Measurements from ENCODE around the gene ATG4A. TPM values are rescaled to one million over a fixed set of nuclear protein-coding genes. Genes with fewer than 3 reads are reported as not detected.

ATG4A gene
- total RNA-seq, 1 donor from 2014 or later: 17.4 TPM

DNA sequence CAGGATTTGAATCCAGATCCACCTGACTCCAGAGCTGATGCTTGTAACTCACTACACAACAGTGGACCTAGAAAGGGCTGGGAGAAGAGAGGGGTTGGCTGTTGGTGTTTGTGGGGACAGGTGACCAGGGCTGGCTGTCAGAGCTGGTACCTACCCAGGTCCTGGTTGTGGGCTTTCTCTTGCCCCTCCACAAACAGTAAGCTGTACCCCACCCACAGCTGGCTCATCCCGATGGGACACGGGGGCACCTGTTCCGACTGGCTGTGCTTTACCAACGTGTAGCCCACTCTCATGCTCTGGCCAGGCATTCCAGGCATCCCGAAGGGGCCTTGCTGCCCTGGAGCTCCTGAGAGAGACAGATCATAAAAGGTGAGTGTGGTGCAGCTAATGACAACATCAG is 68.7 kb downstream of the ATG4A start:
- TF ChIP-seq, protein P1, sequence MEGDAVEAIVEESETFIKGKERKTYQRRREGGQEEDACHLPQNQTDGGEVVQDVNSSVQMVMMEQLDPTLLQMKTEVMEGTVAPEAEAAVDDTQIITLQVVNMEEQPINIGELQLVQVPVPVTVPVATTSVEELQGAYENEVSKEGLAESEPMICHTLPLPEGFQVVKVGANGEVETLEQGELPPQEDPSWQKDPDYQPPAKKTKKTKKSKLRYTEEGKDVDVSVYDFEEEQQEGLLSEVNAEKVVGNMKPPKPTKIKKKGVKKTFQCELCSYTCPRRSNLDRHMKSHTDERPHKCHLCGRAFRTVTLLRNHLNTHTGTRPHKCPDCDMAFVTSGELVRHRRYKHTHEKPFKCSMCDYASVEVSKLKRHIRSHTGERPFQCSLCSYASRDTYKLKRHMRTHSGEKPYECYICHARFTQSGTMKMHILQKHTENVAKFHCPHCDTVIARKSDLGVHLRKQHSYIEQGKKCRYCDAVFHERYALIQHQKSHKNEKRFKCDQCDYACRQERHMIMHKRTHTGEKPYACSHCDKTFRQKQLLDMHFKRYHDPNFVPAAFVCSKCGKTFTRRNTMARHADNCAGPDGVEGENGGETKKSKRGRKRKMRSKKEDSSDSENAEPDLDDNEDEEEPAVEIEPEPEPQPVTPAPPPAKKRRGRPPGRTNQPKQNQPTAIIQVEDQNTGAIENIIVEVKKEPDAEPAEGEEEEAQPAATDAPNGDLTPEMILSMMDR (IDR thresholded peaks at IDR 0.05; ENCODE audit: borderline replicate concordance): no peak
- Histone ChIP-seq H3K27ac (replicated peaks) (no peak overlapping the region), H3K9me3 (replicated peaks) (no peaks in the 10 kb centered on the region), H3K36me3 (no peaks in the 10 kb centered on the region), H3K4me3 (no peak overlapping the region), H3K4me1 (no peaks in the 10 kb centered on the region), H3K27me3 (ENCODE audit: low read depth) (no peaks in the 10 kb centered on the region)
- intact Hi-C loops (cut with micrococcal nuclease): no loop called here
- no peak for DNase-seq

DNA sequence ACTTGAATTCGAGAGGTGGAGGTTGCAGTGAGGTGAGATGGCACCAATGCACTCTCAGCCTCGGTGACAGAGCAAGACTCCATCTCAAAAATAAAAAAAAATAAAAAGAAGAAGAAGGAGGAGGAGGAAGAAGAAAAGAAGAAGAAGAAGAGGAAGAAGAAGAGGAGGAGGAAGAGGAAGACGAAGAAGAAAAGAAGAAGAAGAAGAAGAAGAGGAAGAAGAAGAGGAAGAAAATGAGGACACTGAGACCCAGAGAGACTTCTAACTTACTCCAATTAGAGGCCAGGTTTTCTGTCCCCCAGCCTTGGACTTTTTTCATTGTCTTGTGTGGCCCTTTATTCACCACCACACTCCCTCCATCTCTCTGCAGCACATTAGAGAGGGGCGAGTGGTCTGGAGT is 70.7 kb downstream of the ATG4A start:
- Histone ChIP-seq H3K4me1 (no peaks in the 10 kb centered on the region), H3K9me3 (replicated peaks) (no peaks in the 10 kb centered on the region), H3K27me3 (ENCODE audit: low read depth) (no peaks in the 10 kb centered on the region), H3K4me3 (no peak overlapping the region), H3K27ac (replicated peaks) (no peak overlapping the region), H3K36me3 (no peaks in the 10 kb centered on the region)
- intact Hi-C loops (cut with micrococcal nuclease): no loop called here
- TF ChIP-seq, protein P1 (IDR thresholded peaks at IDR 0.05; ENCODE audit: borderline replicate concordance): no peak
- DNase-seq: no peak

DNA sequence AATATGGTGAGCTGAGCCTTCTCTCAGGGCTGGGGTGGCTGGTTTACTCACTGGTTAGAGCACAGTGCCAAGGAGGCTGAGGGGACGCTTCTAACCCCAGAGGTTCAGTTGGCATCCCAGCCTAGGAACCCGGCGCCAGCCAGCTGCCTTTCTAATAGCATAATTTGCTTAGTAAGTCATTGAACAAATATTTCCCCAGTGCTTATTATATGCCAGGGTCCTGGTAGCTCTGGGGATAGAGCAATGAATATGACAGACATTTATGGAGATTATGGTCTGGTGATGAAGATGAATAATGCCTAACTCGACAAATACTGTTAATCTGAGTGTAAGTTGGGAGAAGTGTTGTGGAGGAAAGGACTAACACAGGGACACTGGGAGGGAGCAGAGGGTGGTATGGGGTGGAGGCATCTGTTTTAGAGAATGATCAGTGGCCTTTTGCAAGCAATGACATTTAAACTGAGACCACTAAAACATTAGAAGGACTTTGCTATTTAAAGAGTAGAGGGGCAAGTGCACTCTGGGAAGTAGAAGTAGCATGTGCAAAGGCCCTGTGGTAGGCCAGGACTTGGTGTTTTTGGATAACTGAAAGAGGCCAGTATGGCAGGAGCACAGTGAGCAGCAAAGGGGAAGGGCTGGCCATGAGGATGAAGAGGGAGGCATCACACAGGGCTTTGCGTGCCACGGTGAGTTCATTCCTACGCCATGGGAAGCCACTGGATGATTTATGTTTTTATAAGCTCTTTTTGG is 71.9 kb downstream of the ATG4A start:
- H3K27me3 ChIP-seq (ENCODE audit: low read depth): no peaks in the 10 kb centered on the region
- TF ChIP-seq, protein P1 (IDR thresholded peaks at IDR 0.05; ENCODE audit: borderline replicate concordance): no peak
- no peak overlapping the region for H3K27ac ChIP-seq (replicated peaks)
- no peaks in the 10 kb centered on the region for H3K4me1 ChIP-seq
- no peaks in the 10 kb centered on the region for H3K36me3 ChIP-seq
- no peak for DNase-seq
- intact Hi-C loops (cut with micrococcal nuclease): no loop called here
- H3K4me3 ChIP-seq: no peak overlapping the region
- H3K9me3 ChIP-seq (replicated peaks): no peaks in the 10 kb centered on the region

DNA sequence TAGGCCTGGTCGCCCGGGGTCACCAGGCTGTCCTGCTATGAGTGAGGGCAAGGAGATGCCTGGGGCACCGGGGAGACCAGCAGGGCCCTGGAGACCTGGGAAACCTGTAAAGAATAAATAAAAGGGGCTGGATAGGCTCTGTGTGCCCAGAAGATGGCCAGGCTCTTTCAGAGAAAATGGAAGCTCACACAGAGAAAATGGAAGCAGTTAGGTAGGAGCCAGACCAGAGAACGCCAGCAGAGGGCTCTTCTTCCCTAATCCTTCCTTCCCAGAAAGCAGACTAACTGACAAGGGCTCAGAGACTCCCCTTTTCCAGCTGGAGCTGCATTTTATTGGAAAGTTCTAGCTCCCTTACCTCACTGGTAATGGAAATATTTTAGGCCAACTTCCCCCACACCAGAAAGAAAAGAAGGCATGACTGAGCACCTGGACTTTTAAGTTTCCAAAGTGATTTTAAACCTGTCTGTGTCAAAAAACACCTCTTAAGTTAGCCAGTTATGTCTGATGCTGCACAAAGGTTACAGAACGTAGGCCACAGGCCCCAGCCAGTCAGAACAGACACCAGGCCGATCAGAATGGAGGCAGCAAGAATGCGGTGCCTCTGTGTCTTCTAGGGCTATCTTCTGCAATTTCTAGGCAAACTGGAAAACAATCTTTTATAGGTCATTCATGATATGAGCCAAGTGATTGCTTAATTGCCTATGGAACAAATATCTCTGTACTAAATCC is 74.0 kb downstream of the ATG4A start:
- TF ChIP-seq, protein P1 (IDR thresholded peaks at IDR 0.05; ENCODE audit: borderline replicate concordance): peak; percentile 36
- DNase-seq: no peak
- Histone ChIP-seq H3K27ac (replicated peaks) (no peak overlapping the region), H3K9me3 (replicated peaks) (no peaks in the 10 kb centered on the region), H3K36me3 (no peaks in the 10 kb centered on the region), H3K27me3 (ENCODE audit: low read depth) (no peaks in the 10 kb centered on the region), H3K4me1 (no peaks in the 10 kb centered on the region), H3K4me3 (no peak overlapping the region)
- intact Hi-C loops (cut with micrococcal nuclease): no loop called here

DNA sequence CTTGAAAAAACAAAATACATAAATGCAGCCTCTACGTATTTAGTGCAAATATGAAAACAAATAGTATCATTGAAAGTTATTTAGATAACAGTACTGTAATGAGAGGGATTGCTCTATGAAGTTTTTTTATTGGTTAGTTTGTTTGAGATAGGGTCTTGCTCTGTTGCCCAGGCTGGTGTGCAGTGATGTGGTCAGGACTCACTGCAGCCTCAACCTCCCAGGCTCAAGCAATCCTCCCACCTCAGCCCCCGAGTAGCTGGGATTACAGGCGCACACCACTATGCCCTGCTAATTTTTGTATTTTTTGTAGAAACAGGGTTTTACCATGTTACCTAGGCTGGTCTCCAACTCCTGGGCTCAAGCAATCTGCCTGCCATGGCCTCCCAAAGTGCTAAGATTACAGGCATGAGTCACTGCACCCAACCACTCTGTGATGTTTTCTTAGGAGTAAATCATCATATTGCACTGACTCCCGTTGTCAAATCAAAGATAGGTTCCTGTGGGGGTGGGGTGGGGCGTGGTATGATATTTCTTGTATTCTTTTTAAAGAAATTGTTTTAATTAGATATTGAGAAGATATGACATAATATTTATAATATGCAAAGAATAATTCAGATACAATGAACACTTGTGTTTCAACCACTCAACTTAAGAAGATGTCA is 75.8 kb downstream of the ATG4A start:
- no peaks in the 10 kb centered on the region for H3K4me1 ChIP-seq
- H3K9me3 ChIP-seq (replicated peaks): no peaks in the 10 kb centered on the region
- no peak overlapping the region for H3K27ac ChIP-seq (replicated peaks)
- no peak overlapping the region for H3K4me3 ChIP-seq
- no peaks in the 10 kb centered on the region for H3K27me3 ChIP-seq (ENCODE audit: low read depth)
- DNase-seq: no peak
- TF ChIP-seq, protein P1 (IDR thresholded peaks at IDR 0.05; ENCODE audit: borderline replicate concordance): no peak
- no peaks in the 10 kb centered on the region for H3K36me3 ChIP-seq
- intact Hi-C loops (cut with micrococcal nuclease): no loop called here
